ENCODE data around the gene PHC2. TPM values are rescaled to one million over a fixed set of nuclear protein-coding genes. Genes with fewer than 3 reads are reported as not detected.

PHC2 gene
- total RNA-seq, 2 experiments from 2014 or later = 34.0 to 35.0 TPM

DNA sequence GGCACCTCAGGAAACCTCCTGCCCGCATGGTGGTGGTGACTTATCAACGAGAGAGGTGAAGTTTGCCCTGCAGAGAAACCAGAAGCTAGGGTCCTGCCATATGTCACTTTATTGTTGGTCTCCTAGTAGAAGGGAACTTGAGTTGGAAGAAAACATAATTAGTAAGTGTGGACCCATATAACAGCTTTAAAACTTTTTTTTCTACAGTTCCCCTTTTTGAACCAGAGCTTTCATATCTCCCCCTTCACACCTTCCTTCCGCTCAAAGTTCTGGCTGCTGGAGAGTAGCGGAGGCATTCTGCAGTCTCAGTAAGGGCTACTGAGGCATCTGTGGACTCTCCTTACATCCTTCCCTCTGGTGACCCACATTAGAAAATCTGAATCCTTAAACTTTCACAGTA is 48.9 kb downstream of the PHC2 start:
- Histone ChIP-seq H3K36me3 (ENCODE audit: insufficient read depth, low read length) (no peaks in the 10 kb centered on the region), H3K4me2 (ENCODE audit: low read length) (no peak overlapping the region), H3K9me3 (ENCODE audit: low read length) (no peaks in the 10 kb centered on the region), H3K27ac (ENCODE audit: low read depth, low read length, poor library complexity, severe bottlenecking) (no peak overlapping the region), H4K20me1 (ENCODE audit: insufficient read depth, low read length) (no peaks in the 10 kb centered on the region), H3K4me1 (ENCODE audit: insufficient read depth, low read length, poor library complexity, severe bottlenecking) (no peaks in the 10 kb centered on the region), H2AFZ (ENCODE audit: low read length) (no peak overlapping the region), H3K4me3 (ENCODE audit: low read depth, low read length, poor library complexity, severe bottlenecking) (no peak overlapping the region), H3K9me2 (ENCODE audit: insufficient read depth, low read length) (no peaks in the 10 kb centered on the region), H3K79me2 (ENCODE audit: insufficient read depth, low read depth, low read length) (no peaks in the 10 kb centered on the region)
- no peak for TF ChIP-seq EZH2phosphoT487 (IDR thresholded peaks at IDR 0.05; ENCODE audit: borderline replicate concordance, low read depth, low read length)
- no peak for TF ChIP-seq CTCF (conservative IDR thresholded peaks at IDR 0.05; ENCODE audit: low read length)
- POLR2A ChIA-PET = no interaction called here
- intact Hi-C loops (cut with micrococcal nuclease; ENCODE audit: unreplicated experiment) = no loop called here
- no TSS peak for BruUV-seq (replicated peaks)
- CTCF ChIA-PET (ENCODE audit: unreplicated experiment) = no interaction called here
- DNase-seq (ENCODE audit: low spot score) = no peak

- Histone ChIP-seq H3K4me3 (ENCODE audit: low read depth, low read length, poor library complexity, severe bottlenecking) (no peak overlapping the region), H3K4me2 (ENCODE audit: low read length) (no peak overlapping the region), H3K36me3 (ENCODE audit: insufficient read depth, low read length) (no peaks in the 10 kb centered on the region), H3K79me2 (ENCODE audit: insufficient read depth, low read depth, low read length) (no peaks in the 10 kb centered on the region), H4K20me1 (ENCODE audit: insufficient read depth, low read length) (no peaks in the 10 kb centered on the region), H3K4me1 (ENCODE audit: insufficient read depth, low read length, poor library complexity, severe bottlenecking) (no peaks in the 10 kb centered on the region), H3K9me2 (ENCODE audit: insufficient read depth, low read length) (no peaks in the 10 kb centered on the region), H3K27ac (ENCODE audit: low read depth, low read length, poor library complexity, severe bottlenecking) (no peak overlapping the region), H3K9me3 (ENCODE audit: low read length) (no peaks in the 10 kb centered on the region), H2AFZ (ENCODE audit: low read length) (no peak overlapping the region)
- POLR2A ChIA-PET = no interaction called here
- DNase-seq (ENCODE audit: low spot score) = no peak
- intact Hi-C loops (cut with micrococcal nuclease; ENCODE audit: unreplicated experiment) = no loop called here
- TF ChIP-seq CTCF (conservative IDR thresholded peaks at IDR 0.05; ENCODE audit: low read length) (no peak), EZH2phosphoT487 (IDR thresholded peaks at IDR 0.05; ENCODE audit: borderline replicate concordance, low read depth, low read length) (no peak)
- CTCF ChIA-PET (ENCODE audit: unreplicated experiment) = no interaction called here
- no TSS peak for BruUV-seq (replicated peaks)
These were observed 50.1 kb downstream of the PHC2 start for GRCh38 chr1:33380811-33381210.

GRCh38 chr1:33379631-33380354 is 51.1 kb downstream of the PHC2 start:
- ChIA-PET CTCF (ENCODE audit: unreplicated experiment) (no interaction called here), POLR2A (no interaction called here)
- Histone ChIP-seq H2AFZ (ENCODE audit: low read length) (no peak overlapping the region), H3K36me3 (ENCODE audit: insufficient read depth, low read length) (no peaks in the 10 kb centered on the region), H3K9me2 (ENCODE audit: insufficient read depth, low read length) (no peaks in the 10 kb centered on the region), H3K4me1 (ENCODE audit: insufficient read depth, low read length, poor library complexity, severe bottlenecking) (no peaks in the 10 kb centered on the region), H3K4me3 (ENCODE audit: low read depth, low read length, poor library complexity, severe bottlenecking) (no peak overlapping the region), H3K9me3 (ENCODE audit: low read length) (no peaks in the 10 kb centered on the region), H3K27ac (ENCODE audit: low read depth, low read length, poor library complexity, severe bottlenecking) (no peak overlapping the region), H3K4me2 (ENCODE audit: low read length) (no peak overlapping the region), H3K79me2 (ENCODE audit: insufficient read depth, low read depth, low read length) (no peaks in the 10 kb centered on the region), H4K20me1 (ENCODE audit: insufficient read depth, low read length) (no peaks in the 10 kb centered on the region)
- TF ChIP-seq EZH2phosphoT487 (IDR thresholded peaks at IDR 0.05; ENCODE audit: borderline replicate concordance, low read depth, low read length) (no peak), CTCF (conservative IDR thresholded peaks at IDR 0.05; ENCODE audit: low read length) (no peak)
- no TSS peak for BruUV-seq (replicated peaks)
- DNase-seq (ENCODE audit: low spot score) = no peak
- intact Hi-C loops (cut with micrococcal nuclease; ENCODE audit: unreplicated experiment) = no loop called here

Data from OCI-LY7 (cell line).